ENCODE data around the gene CLCA4. TPM values are rescaled to one million over a fixed set of nuclear protein-coding genes. Genes with fewer than 3 reads are reported as not detected.

The CLCA4 gene
- total RNA-seq, 3 donors from 2014 or later: 1,343 to 2,522 (median 1,448) TPM

DNA sequence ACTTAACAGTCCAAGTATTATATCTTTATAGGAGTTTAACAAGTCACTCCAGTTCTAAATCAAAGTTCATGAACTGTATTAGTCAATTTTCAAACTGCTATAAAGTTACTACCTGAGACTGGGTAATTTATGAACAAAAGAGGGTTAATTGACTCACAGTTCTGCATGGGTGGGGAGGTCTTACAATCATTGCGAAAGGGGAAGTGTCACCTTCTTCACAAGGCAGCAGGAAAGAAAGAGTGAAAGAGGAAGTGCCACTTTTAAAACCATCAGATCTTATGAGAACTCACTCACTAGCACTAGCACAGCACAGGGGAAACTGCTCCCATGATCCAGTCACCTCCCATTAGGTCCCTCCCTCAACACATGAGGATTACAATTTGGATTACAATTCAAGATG is 70.0 kb downstream of the CLCA4 start:
- ATAC-seq (peak; percentile 94), DNase-seq (peak in 1 of 3 donors; percentile 53)
- H3K9me3 ChIP-seq: peaks cover 12% of the 10 kb centered on the region
- H3K36me3 ChIP-seq (ENCODE audit: low read depth): no peaks in the 10 kb centered on the region
- H3K4me3 ChIP-seq: no peak overlapping the region
- TF ChIP-seq, protein P1, sequence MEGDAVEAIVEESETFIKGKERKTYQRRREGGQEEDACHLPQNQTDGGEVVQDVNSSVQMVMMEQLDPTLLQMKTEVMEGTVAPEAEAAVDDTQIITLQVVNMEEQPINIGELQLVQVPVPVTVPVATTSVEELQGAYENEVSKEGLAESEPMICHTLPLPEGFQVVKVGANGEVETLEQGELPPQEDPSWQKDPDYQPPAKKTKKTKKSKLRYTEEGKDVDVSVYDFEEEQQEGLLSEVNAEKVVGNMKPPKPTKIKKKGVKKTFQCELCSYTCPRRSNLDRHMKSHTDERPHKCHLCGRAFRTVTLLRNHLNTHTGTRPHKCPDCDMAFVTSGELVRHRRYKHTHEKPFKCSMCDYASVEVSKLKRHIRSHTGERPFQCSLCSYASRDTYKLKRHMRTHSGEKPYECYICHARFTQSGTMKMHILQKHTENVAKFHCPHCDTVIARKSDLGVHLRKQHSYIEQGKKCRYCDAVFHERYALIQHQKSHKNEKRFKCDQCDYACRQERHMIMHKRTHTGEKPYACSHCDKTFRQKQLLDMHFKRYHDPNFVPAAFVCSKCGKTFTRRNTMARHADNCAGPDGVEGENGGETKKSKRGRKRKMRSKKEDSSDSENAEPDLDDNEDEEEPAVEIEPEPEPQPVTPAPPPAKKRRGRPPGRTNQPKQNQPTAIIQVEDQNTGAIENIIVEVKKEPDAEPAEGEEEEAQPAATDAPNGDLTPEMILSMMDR (IDR thresholded peaks at IDR 0.05): no peak
- intact Hi-C loops (cut with DNase I, micrococcal nuclease): no loop called here
- H3K4me1 ChIP-seq (ENCODE audit: low read depth): peaks cover 6% of the 10 kb centered on the region

DNA sequence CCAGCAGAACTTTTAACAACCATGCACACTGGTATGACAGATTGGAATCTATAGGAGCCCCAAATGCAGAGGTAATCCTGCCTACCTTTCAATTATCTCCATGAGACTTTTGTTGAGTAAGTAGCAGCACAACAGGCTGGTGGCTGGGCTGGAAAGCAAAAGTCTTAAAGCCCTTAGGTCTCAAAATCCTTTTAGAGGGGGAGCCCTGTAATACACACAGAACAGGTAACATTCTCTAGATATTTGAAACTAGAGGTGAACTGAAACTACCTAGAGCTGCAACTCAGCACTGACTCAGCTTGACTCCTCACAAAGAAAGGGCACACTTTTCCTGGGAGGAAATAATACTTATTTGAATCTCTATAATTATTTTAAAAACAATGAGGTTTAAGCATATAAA is 71.5 kb downstream of the CLCA4 start:
- TF ChIP-seq, protein P1 (IDR thresholded peaks at IDR 0.05): no peak
- H3K9me3 ChIP-seq: peaks cover 10% of the 10 kb centered on the region
- intact Hi-C loops (cut with DNase I, micrococcal nuclease): no loop called here
- H3K4me1 ChIP-seq (ENCODE audit: low read depth): peaks cover 6% of the 10 kb centered on the region
- DNase-seq (no peak), ATAC-seq (no peak)
- H3K36me3 ChIP-seq (ENCODE audit: low read depth): no peaks in the 10 kb centered on the region
- no peak overlapping the region for H3K4me3 ChIP-seq

DNA sequence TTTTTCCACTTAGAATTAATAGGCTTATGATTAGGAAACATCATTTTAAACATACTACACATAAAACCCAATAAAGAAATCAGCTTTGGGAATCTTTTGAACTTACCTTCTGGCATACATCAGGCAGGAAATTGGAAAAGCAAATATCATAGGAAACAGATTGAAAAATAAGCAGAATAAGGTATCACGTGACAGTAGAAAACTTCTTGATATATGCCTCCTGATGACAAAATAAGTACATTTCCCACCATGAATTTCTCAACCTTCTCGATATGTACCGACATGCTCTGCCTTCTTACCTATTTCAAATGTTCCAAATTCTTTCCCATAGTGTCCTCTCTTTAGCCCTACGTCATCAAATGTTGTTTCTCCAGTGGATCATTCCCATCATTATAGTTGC is 72.4 kb downstream of the CLCA4 start:
- DNase-seq (no peak), ATAC-seq (no peak)
- peaks cover 4% of the 10 kb centered on the region for H3K9me3 ChIP-seq
- H3K36me3 ChIP-seq (ENCODE audit: low read depth): no peaks in the 10 kb centered on the region
- H3K4me3 ChIP-seq: no peak overlapping the region
- intact Hi-C loops (cut with DNase I, micrococcal nuclease): no loop called here
- peaks cover 6% of the 10 kb centered on the region for H3K4me1 ChIP-seq (ENCODE audit: low read depth)
- TF ChIP-seq, protein P1 (IDR thresholded peaks at IDR 0.05): no peak

DNA sequence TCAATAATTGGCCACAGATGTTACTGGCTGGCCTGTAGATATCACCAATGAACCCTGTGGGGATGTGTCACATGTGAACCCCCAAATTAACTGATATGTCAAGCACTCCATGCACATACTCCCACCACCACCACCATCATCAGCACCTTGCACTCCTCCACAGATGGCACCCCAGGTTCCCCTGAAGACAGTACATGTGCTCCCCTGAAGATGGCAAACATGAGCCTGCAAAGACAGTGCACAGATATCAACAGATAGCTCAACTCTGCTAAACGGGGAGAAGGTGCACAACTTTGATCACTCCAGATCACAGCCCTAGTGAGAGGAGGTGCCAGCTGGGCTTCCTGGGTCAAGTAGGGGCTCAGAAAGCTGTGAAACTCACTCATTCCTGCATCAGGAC is 74.4 kb downstream of the CLCA4 start:
- Histone ChIP-seq H3K4me3 (no peak overlapping the region), H3K9me3 (no peaks in the 10 kb centered on the region), H3K4me1 (ENCODE audit: low read depth) (peaks cover 6% of the 10 kb centered on the region), H3K36me3 (ENCODE audit: low read depth) (no peaks in the 10 kb centered on the region)
- TF ChIP-seq, protein P1 (IDR thresholded peaks at IDR 0.05): no peak
- intact Hi-C loops (cut with DNase I, micrococcal nuclease): no loop called here
- DNase-seq (no peak), ATAC-seq (no peak)

Other genes with a start within 250 kb of the CLCA4 start
- 10 to 100 TPM; 23.1 to 41.9 (median 40.8) TPM for gene ODF2L, start 150.8 kb upstream of the CLCA4 start, total RNA-seq
- gene CLCA2, start 122.9 kb upstream of the CLCA4 start, total RNA-seq: 1 to 10 TPM in 2 of 3 donors, under 1 TPM in 1; 0.51 to 1.7 (median 1.0) TPM
- 1,000 to 10,000 TPM in 2 of 3 donors, 100 to 1,000 TPM in 1; 438 to 1,288 (median 1,205) TPM for gene CLCA1, start 78.2 kb upstream of the CLCA4 start, total RNA-seq
- 100 to 1,000 TPM; 109 to 114 (median 110) TPM for gene SH3GLB1, start 157.5 kb downstream of the CLCA4 start, total RNA-seq